MM.1S (cell line): ENCODE measurements around the gene SOBP.

ENCODE experiments used
- DNase-seq: peaks from one replicate; pipeline ENCODE4 v3.0.0-alpha.2; 2015
- H2AFZ ChIP-seq: fragments of 300-600 bp; sonication (generic); 2 replicates; pipeline ENCODE4 v1.6.0; 2016; ENCODE audit warnings: antibody characterized with exemption, low read length
- H3F3A ChIP-seq: fragments of 300-600 bp; sonication (generic); 2 replicates; pipeline ENCODE4 v1.6.1; 2016; ENCODE audit warnings: mild to moderate bottlenecking, antibody characterized with exemption, low read length, moderate library complexity, mixed read lengths; ENCODE audit not compliant: insufficient read depth
- H3K27ac ChIP-seq: fragments of 300-600 bp; sonication (generic); 2 replicates; pipeline ENCODE4 v1.5.1; 2016; ENCODE audit warnings: mild to moderate bottlenecking, low read length
- H3K27me3 ChIP-seq: fragments of 300-600 bp; sonication (generic); replicated peaks from 2 replicates; pipeline ENCODE4 v1.6.0; 2016; ENCODE audit warnings: low read length; ENCODE audit not compliant: insufficient read depth
- H3K36me3 ChIP-seq: fragments of 300-600 bp; sonication (generic); replicated peaks from 2 replicates; pipeline ENCODE4 v1.6.1; 2016; ENCODE audit warnings: mild to moderate bottlenecking, low read length, mixed read lengths; ENCODE audit not compliant: insufficient read depth
- H3K4me1 ChIP-seq: fragments of 300-600 bp; sonication (generic); 2 replicates; pipeline ENCODE4 v1.6.1; 2016; ENCODE audit warnings: low read length, mixed read lengths
- H3K4me2 ChIP-seq: fragments of 300-600 bp; sonication (generic); 2 replicates; pipeline ENCODE4 v1.6.0; 2016; ENCODE audit warnings: low read depth, low read length
- H3K4me3 ChIP-seq: fragments of 300-600 bp; sonication (generic); 2 replicates; pipeline ENCODE4 v1.5.1; 2016; ENCODE audit warnings: low read length, mixed read lengths
- H3K79me2 ChIP-seq: fragments of 300-600 bp; sonication (generic); 2 replicates; pipeline ENCODE4 v1.6.1; 2016; ENCODE audit warnings: mixed run types, low read length, mixed read lengths
- H3K9ac ChIP-seq: fragments of 300-600 bp; sonication (generic); 2 replicates; pipeline ENCODE4 v1.6.1; 2016; ENCODE audit warnings: low read length, mixed read lengths
- H3K9me2 ChIP-seq: fragments of 300-600 bp; sonication (generic); replicated peaks from 2 replicates; pipeline ENCODE4 v1.6.1; 2016; ENCODE audit warnings: mild to moderate bottlenecking, low read length, mixed read lengths; ENCODE audit not compliant: insufficient read depth
- H3K9me3 ChIP-seq: fragments of 300-600 bp; sonication (generic); replicated peaks from 2 replicates; pipeline ENCODE4 v1.6.1; 2016; ENCODE audit warnings: mild to moderate bottlenecking, low read length, mixed read lengths; ENCODE audit not compliant: insufficient read depth
- H4K20me1 ChIP-seq: fragments of 300-600 bp; sonication (generic); 2 replicates; pipeline ENCODE4 v1.6.1; 2016; ENCODE audit warnings: mild to moderate bottlenecking, low read length, moderate library complexity, mixed read lengths; ENCODE audit not compliant: insufficient read depth
- CTCF ChIP-seq: fragments of 300-600 bp; sonication (generic); IDR thresholded peaks from 2 replicates; pipeline ENCODE4 v1.5.1; 2016; ENCODE audit warnings: antibody characterized with exemption, low read length, mixed read lengths
- EZH2 ChIP-seq: fragments of 300-600 bp; sonication (generic); optimal IDR thresholded peaks from 2 replicates; pipeline ENCODE3; 2017; ENCODE audit warnings: low read depth, mild to moderate bottlenecking, antibody characterized with exemption, low read length, mixed read lengths
- EZH2phosphoT487 ChIP-seq: fragments of 300-600 bp; sonication (generic); IDR thresholded peaks from 2 replicates; pipeline ENCODE4 v1.6.1; 2018; ENCODE audit warnings: antibody characterized with exemption, low read length

The SOBP gene

DNA sequence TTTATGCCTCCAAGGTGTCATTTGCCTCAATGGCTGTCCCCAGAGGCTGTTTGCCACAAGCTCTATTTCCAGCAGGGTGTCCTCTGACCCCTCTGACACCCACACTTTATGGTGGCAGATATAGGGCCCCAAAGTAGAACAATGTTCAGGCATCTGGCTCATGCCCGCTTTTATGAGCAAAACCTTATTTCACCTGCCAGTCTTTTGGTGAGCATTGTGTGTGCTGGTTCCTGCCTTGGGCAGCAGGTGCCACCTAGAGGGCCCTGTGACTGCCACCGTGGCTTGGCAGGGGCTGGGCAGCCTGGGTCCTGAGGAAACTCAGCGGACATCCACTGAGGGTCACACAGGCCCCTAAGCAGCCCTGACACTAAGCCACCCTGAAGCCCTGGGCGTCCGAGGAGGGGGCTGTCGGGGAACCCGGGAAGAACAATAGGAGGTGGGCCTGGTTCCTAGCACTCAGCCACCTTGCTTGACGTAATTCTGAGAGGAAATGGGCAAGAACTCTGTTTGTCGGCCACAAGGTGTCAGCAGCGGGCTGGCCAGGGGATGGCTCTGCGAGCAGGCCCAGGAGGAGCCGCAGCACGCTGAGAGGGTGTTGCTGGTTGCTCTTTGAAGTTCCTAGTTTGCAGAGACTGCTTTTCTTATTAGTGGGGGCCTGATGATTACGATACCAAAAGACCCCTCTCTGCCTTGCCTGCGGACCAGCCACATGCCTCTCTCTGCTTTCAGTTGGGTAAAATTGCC, 185.2 kb downstream of the SOBP start:
- Histone ChIP-seq H3K27me3 (no peaks in the 10 kb centered on the region), H3K9me2 (no peaks in the 10 kb centered on the region), H3K36me3 (no peaks in the 10 kb centered on the region), H3K4me2 (peak overlapping the region; percentile 82), H3F3A (no peaks in the 10 kb centered on the region), H3K79me2 (no peaks in the 10 kb centered on the region), H4K20me1 (no peaks in the 10 kb centered on the region), H3K27ac (no peak overlapping the region), H3K9me3 (no peaks in the 10 kb centered on the region), H3K9ac (peak overlapping the region; percentile 35; the same call in 1 of the 2 replicates), H3K4me3 (peak overlapping the region; percentile 49), H2AFZ (peak overlapping the region; percentile 82), H3K4me1 (peaks cover 16% of the 10 kb centered on the region)
- DNase-seq = peak; percentile 88
- TF ChIP-seq CTCF = peak; percentile 90
- no peak for TF ChIP-seq EZH2

- H3K9ac ChIP-seq = no peak overlapping the region
- TF ChIP-seq EZH2 = no peak
- no peak for TF ChIP-seq EZH2phosphoT487
- no peak for TF ChIP-seq CTCF
- H3K36me3 ChIP-seq = no peaks in the 10 kb centered on the region
- no peaks in the 10 kb centered on the region for H3K79me2 ChIP-seq
- H3K9me3 ChIP-seq = no peaks in the 10 kb centered on the region
- no peak overlapping the region for H3K4me3 ChIP-seq
- peaks cover 11% of the 10 kb centered on the region for H3K4me1 ChIP-seq
- no peaks in the 10 kb centered on the region for H3K27me3 ChIP-seq
- no peaks in the 10 kb centered on the region for H3K9me2 ChIP-seq
- H3K4me2 ChIP-seq = no peak overlapping the region
- no peaks in the 10 kb centered on the region for H4K20me1 ChIP-seq
- no peaks in the 10 kb centered on the region for H3F3A ChIP-seq
- no peak for DNase-seq
- H3K27ac ChIP-seq = no peak overlapping the region
- H2AFZ ChIP-seq = 0 out of 2 replicates have a peak overlapping the region, but pooled peaks have one; percentile 82
These were observed 186.1 kb downstream of the SOBP start for GRCh38 chr6:107676042-107676441.

GRCh38 chr6:107677399-107677798, 187.5 kb downstream of the SOBP start:
- no peaks in the 10 kb centered on the region for H3K9me3 ChIP-seq
- H3K9ac ChIP-seq = no peak overlapping the region
- TF ChIP-seq CTCF = no peak
- no peak for TF ChIP-seq EZH2phosphoT487
- TF ChIP-seq EZH2 = no peak
- H4K20me1 ChIP-seq = no peaks in the 10 kb centered on the region
- no peak overlapping the region for H2AFZ ChIP-seq
- no peaks in the 10 kb centered on the region for H3K79me2 ChIP-seq
- no peaks in the 10 kb centered on the region for H3K9me2 ChIP-seq
- no peaks in the 10 kb centered on the region for H3F3A ChIP-seq
- no peak overlapping the region for H3K4me2 ChIP-seq
- H3K4me1 ChIP-seq = no peaks in the 10 kb centered on the region
- no peak overlapping the region for H3K27ac ChIP-seq
- DNase-seq = no peak
- no peak overlapping the region for H3K4me3 ChIP-seq
- no peaks in the 10 kb centered on the region for H3K27me3 ChIP-seq
- H3K36me3 ChIP-seq = no peaks in the 10 kb centered on the region
